ENCODE measurements around the gene MUC4.
"Not testable (repeated sequence)": the region's sequence is repeated elsewhere in the genome, so short reads cannot be mapped to it uniquely, and the experiment has no call there.

MUC4 gene

GRCh38 chr3:195773956-195774537 is 37.7 kb downstream of the MUC4 start:
- no peak for DNase-seq

- DNase-seq = no peak
Observed at GRCh38 chr3:195771646-195772300, 40.0 kb downstream of the MUC4 start.

GRCh38 chr3:195770841-195771645 is 40.7 kb downstream of the MUC4 start:
- DNase-seq = not testable (repeated sequence)

- no peak for DNase-seq
Observed at GRCh38 chr3:195770081-195770840, 41.5 kb downstream of the MUC4 start.

- no peak for DNase-seq
Observed at GRCh38 chr3:195769551-195769950, 42.2 kb downstream of the MUC4 start.

- no peak for DNase-seq
Observed at GRCh38 chr3:195768831-195769303, 42.9 kb downstream of the MUC4 start.

GRCh38 chr3:195768414-195768813 is 43.3 kb downstream of the MUC4 start:
- no peak for DNase-seq

- DNase-seq = no peak
Observed at GRCh38 chr3:195767792-195768191, 43.9 kb downstream of the MUC4 start.

GRCh38 chr3:195766671-195767070 is 45.1 kb downstream of the MUC4 start:
- DNase-seq = no peak

GRCh38 chr3:195764961-195765706 is 46.6 kb downstream of the MUC4 start:
- no peak for DNase-seq

- DNase-seq = no peak
Observed at GRCh38 chr3:195763843-195764825, 47.6 kb downstream of the MUC4 start.

GRCh38 chr3:195763076-195763830 is 48.5 kb downstream of the MUC4 start:
- DNase-seq = no peak

- DNase-seq = no peak
Observed at GRCh38 chr3:195762611-195763010, 49.1 kb downstream of the MUC4 start.

- no peak for DNase-seq
Observed at GRCh38 chr3:195762249-195762585, 49.5 kb downstream of the MUC4 start.

- DNase-seq = no peak
Observed at GRCh38 chr3:195761567-195762248, 50.0 kb downstream of the MUC4 start.

- no peak for DNase-seq
Observed at GRCh38 chr3:195761123-195761566, 50.6 kb downstream of the MUC4 start.

- DNase-seq = no peak
Observed at GRCh38 chr3:195760345-195761122, 51.2 kb downstream of the MUC4 start.

- no peak for DNase-seq
Observed at GRCh38 chr3:195758721-195759353, 52.9 kb downstream of the MUC4 start.
